ENCODE measurements around the gene LAMA1.

Gene LAMA1

DNA sequence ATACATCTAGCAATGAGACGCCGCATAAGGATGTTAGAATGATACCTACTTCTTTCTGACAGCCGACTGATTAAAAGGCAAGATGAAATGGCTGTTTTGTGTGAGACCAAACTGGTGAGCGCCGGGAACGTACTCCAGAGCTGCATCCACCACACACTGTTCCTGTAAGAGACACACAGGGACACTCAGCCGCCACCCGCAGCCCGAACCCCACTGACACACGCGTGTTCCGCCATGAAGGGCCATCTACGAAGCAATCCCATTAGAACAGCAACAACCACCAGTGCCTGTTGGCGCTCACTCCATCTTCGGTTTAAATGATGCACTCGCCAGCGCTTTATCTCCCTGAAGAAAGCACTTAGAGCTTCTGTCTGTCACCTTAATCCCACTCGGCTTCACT lies 162.3 kb downstream of the LAMA1 start:
- TF ChIP-seq, protein P1, sequence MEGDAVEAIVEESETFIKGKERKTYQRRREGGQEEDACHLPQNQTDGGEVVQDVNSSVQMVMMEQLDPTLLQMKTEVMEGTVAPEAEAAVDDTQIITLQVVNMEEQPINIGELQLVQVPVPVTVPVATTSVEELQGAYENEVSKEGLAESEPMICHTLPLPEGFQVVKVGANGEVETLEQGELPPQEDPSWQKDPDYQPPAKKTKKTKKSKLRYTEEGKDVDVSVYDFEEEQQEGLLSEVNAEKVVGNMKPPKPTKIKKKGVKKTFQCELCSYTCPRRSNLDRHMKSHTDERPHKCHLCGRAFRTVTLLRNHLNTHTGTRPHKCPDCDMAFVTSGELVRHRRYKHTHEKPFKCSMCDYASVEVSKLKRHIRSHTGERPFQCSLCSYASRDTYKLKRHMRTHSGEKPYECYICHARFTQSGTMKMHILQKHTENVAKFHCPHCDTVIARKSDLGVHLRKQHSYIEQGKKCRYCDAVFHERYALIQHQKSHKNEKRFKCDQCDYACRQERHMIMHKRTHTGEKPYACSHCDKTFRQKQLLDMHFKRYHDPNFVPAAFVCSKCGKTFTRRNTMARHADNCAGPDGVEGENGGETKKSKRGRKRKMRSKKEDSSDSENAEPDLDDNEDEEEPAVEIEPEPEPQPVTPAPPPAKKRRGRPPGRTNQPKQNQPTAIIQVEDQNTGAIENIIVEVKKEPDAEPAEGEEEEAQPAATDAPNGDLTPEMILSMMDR (IDR thresholded peaks at IDR 0.05): no peak

DNA sequence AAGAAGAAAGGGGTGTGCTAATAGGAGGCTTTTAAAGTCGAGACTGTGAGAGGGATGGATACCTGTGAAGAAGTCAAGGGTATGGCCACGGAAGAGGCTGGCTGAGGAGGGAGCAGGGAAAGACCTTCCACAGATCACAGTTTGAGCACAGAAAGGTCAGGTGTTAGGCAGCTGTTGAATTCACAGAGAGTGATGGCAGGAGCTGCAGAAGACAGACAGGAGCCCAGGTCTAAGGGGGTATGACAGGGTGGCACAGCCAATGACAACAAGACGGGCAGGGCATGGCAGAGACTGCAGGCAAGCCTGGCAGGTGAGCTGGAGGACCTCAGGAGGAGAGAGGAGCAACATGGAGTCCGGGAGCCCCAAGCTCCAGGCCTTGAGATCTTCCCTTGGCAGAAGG lies 163.1 kb downstream of the LAMA1 start:
- TF ChIP-seq, protein P1 (IDR thresholded peaks at IDR 0.05): no peak

DNA sequence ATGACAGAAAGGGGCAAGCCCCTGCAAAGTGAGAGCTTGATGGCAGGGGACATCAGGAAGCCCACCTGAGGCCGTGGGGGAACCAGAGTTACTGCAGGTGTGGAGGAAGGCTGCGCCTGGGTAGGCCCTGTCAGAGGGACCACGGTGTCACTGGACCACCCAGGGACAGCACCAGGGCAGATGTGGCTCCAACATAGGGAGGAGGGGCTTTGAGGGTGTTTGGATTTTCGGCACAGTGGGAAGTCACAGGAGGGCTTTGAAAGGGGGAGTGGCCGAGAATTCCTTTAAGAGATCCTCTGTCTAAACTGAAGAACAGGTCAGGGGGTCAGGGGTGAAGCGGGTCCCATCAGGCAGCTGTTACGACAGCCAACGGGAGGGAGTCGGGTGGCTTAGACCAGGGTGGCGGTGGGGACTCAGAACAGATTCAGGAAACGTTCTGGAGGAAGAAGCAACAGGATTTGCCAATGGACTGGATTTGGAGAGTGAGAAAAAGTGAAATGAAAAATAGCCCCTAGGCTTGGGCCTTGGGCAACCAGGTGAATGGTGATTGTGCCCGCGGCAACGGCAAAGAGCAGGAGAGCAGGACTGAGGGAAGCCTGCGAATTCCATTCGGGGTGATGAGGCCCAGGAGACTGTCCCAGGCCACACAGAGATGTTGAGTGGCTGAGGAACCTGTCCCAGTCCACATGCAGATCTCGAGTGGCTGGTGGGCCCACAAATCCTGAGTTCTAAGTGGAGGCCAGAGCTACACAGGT lies 166.1 kb downstream of the LAMA1 start:
- TF ChIP-seq, protein P1 (IDR thresholded peaks at IDR 0.05): no peak

DNA sequence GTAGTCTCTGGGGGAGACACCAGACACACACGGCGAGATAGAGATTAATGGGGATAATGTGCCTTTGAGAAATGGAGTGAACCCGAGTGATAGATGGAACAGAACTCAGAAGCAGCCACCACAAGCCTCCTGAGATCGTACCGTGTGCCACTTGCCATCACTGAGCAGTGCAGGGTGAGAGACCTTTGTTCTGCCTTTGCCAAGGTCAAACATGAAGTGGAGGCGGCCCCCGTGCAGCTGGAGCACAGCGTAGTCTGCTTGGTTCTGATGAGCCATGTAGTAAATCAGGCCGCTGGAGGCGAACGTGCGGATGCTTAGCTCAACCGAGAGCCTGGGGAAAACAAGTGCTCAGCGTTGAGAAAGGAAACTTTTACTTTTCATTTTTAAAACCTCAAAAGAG lies 167.0 kb downstream of the LAMA1 start:
- TF ChIP-seq, protein P1 (IDR thresholded peaks at IDR 0.05): no peak

DNA sequence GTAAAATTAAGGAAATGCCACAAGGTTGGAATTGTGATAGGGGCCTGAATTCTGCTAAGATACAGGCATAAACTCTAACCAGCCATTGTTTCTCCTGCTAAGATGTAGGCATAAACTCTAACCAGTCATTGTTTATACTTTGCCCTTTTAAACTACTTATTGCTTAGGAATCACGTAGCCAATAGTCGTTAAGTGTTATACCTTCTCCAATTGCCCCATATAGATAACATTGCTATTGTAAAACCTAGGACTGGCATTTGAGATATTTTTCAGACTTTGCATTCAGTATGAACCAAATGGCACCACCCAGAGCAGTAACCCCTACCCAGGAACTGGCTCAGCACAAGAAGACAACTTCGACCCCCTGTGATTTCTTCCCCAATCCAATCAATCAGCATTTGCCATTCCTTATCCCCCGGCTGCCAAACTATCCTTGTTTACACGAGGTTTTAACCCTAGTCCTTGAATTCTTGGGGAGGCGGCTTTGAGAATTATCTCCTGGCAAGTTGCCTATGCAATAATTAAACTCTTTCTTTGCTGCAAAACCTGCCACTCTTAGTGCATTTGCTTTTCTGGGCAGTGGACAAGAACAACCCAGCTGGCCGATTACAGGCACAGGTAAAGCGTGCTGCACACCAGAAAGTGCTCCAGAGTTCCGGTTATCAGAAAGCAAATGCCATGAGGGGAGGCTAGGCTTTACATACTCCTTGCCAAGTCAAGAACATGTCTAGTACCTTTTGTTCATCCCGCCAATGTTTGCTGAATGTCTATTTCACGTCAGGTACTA lies 167.6 kb downstream of the LAMA1 start:
- TF ChIP-seq, protein P1 (IDR thresholded peaks at IDR 0.05): no peak

DNA sequence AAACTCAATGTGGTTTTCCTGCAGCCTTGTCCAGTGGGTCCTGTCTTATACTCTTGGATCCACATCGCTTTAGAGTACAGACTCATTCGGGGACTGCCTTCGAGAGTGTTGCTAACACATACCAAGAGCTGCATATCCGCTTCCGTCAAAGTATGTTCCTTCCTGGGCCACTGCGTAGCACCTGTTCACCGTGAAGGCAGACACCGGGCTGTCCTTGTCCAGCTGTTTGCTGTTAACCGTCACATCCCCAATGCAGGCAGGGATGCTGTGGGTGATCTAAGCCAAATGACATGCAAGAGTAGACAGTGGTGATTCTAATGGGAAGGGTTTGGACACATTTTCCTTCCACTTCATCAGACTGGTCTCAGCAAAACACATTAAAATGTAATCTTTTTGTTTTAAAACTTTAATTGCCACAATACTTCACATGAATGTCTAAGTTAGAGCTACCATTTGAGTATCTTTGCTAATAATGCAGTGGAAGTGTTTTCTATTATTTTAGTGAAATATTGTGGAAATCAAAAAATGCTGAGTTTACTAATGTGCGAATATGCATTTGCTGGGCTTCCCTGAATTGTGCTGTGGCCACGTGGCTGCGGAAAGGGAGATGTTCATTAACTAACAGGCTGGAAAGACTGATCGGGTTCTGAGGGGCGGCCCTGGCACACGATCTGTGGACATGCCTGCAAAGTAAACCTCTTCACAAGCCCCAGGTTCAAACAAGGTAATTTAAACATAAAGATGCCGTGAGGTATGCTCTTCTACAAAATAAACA lies 169.1 kb downstream of the LAMA1 start:
- TF ChIP-seq, protein P1 (IDR thresholded peaks at IDR 0.05): no peak

DNA sequence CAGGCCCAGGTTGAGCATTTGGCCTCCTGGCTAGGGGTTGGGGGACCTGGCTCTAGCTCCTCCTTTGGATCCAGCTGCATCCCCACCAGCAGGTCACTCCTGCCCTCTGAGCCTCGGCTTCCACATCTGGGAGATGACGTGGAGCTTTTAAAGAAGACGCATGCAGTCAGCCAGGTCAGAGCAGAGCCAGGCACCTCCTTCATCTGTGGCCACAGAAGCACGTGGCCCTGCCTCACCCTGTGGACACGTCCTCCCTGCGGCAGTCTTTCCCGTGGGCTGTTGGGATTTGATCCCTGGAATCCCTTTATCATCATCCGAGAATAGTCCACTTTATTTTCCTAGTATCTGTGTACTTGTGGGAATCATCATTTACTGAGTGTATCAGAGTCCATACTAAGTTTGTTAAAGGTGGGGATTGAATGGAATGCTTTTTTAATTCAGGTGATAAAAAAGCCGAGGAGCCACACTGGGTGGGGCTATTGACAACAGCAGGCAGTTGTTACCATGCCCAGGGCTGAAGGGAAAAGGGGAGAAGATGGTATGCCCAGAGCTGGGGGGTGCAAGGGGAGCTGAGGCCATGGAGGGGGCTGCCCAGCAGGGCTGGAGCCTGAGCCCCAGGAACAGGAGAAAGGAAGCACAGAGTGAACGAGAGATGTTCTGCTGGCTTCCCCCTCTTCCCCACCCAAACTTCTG lies 170.1 kb downstream of the LAMA1 start:
- TF ChIP-seq, protein P1 (IDR thresholded peaks at IDR 0.05): no peak
